ENCODE results near the gene AMIGO2. TPM values are rescaled to one million over a fixed set of nuclear protein-coding genes. Genes with fewer than 3 reads are reported as not detected.
A peak's percentile ranks its signal among the peaks of the same experiment; 100 is the strongest.

The AMIGO2 gene
- total RNA-seq, 4 donors from 2014 or later, result 1.6 to 7.4 (median 3.1) TPM

DNA sequence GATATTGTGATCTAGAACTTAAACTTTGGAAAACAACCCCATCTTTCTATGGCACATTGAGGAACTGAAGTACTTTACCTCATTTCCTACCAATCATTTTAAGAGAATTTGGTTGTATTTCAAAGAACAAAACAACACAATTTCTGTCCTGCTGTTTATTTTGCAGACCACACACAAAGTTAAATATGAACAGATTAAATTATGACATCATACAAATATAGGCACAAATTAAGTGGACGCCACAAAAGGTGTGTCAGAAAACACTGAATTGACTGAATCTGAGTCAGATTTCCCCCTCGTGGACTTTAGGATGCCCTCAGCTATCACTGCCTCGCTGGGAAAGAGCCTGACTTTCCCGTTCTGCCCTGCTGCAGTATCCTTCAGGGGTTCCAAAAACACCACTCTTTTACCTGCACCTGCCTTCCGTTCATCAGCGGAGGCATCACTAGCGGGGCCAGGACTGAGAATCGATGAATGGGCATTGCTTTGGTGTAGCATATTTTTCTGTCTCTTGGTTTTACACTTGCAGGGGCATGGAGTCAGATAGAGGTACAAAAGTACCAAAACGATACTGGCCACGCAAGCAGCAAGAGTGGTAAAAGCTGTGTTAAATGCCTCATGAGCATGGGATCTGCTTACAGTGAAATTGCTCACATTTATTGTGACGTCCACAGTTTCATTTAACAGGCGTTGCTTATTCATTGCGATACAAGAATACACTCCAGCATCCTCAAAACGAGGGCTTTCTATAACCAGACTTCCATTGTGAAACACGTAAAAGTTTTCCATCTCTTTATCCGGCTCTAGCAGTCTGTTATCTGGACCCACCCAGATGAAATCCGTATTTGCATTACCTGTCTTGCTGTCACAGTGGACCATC is 2.3 kb downstream of the AMIGO2 start:
- H3K9me3 ChIP-seq, result no peaks in the 10 kb centered on the region
- peak overlapping the region in 2 of 4 donors; percentile 10 to 85 for H3K4me3 ChIP-seq
- no peak for DNase-seq
- no peaks in the 10 kb centered on the region for H3K27me3 ChIP-seq
- no peaks in the 10 kb centered on the region for H3K36me3 ChIP-seq
- H3K4me1 ChIP-seq, result peaks cover 0 to 3% (median 0%) of the 10 kb centered on the region in 4 donors
- TF ChIP-seq, protein P1, sequence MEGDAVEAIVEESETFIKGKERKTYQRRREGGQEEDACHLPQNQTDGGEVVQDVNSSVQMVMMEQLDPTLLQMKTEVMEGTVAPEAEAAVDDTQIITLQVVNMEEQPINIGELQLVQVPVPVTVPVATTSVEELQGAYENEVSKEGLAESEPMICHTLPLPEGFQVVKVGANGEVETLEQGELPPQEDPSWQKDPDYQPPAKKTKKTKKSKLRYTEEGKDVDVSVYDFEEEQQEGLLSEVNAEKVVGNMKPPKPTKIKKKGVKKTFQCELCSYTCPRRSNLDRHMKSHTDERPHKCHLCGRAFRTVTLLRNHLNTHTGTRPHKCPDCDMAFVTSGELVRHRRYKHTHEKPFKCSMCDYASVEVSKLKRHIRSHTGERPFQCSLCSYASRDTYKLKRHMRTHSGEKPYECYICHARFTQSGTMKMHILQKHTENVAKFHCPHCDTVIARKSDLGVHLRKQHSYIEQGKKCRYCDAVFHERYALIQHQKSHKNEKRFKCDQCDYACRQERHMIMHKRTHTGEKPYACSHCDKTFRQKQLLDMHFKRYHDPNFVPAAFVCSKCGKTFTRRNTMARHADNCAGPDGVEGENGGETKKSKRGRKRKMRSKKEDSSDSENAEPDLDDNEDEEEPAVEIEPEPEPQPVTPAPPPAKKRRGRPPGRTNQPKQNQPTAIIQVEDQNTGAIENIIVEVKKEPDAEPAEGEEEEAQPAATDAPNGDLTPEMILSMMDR (IDR thresholded peaks at IDR 0.05), result no peak
- TF ChIP-seq POLR2A (IDR thresholded peaks at IDR 0.05), result no peak
- H3K27ac ChIP-seq, result peak overlapping the region in 1 of 4 donors; percentile 1

- no peak for TF ChIP-seq POLR2A (IDR thresholded peaks at IDR 0.05)
- H3K36me3 ChIP-seq, result no peaks in the 10 kb centered on the region
- no peaks in the 10 kb centered on the region for H3K9me3 ChIP-seq
- no peak for DNase-seq
- no peak overlapping the region for H3K27ac ChIP-seq
- peaks cover 0 to 3% (median 0%) of the 10 kb centered on the region in 4 donors for H3K4me1 ChIP-seq
- H3K27me3 ChIP-seq, result no peaks in the 10 kb centered on the region
- H3K4me3 ChIP-seq, result no peak overlapping the region
These were observed 4.3 kb downstream of the AMIGO2 start for GRCh38 chr12:47075192-47076084.

DNA sequence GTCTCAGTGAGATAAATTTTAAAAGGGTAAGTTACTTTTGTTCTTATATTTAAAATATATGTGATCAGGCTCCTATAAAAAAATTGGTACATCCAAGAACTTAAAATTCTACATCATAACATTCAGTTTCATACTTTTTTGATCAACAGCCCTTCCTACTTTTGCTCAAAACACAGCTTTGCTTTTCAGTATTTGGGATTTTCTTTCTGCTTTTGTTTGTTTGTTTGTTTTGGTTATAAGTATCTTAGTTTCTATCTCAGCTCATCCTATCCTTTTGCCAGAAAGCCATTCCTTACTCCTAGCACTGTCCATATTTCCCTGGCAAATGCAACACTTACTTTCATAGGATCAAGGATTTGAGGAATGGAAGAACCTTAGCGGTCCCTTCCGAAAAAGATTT is 5.0 kb downstream of the AMIGO2 start:
- H3K4me3 ChIP-seq, result no peak overlapping the region
- peaks cover 0 to 3% (median 0%) of the 10 kb centered on the region in 4 donors for H3K4me1 ChIP-seq
- TF ChIP-seq POLR2A (IDR thresholded peaks at IDR 0.05), result no peak
- TF ChIP-seq, protein P1 (IDR thresholded peaks at IDR 0.05), result no peak
- H3K27ac ChIP-seq, result no peak overlapping the region
- H3K36me3 ChIP-seq, result no peaks in the 10 kb centered on the region
- H3K9me3 ChIP-seq, result no peaks in the 10 kb centered on the region
- no peak for DNase-seq
- no peaks in the 10 kb centered on the region for H3K27me3 ChIP-seq

- H3K4me1 ChIP-seq, result peaks cover 0 to 3% (median 0%) of the 10 kb centered on the region in 4 donors
- H3K36me3 ChIP-seq, result no peaks in the 10 kb centered on the region
- no peak overlapping the region for H3K4me3 ChIP-seq
- no peaks in the 10 kb centered on the region for H3K27me3 ChIP-seq
- no peak overlapping the region for H3K27ac ChIP-seq
- DNase-seq, result no peak
- TF ChIP-seq POLR2A (IDR thresholded peaks at IDR 0.05), result no peak
- TF ChIP-seq, protein P1 (IDR thresholded peaks at IDR 0.05), result no peak
- no peaks in the 10 kb centered on the region for H3K9me3 ChIP-seq
These were observed 5.8 kb downstream of the AMIGO2 start for GRCh38 chr12:47073951-47074350.

DNA sequence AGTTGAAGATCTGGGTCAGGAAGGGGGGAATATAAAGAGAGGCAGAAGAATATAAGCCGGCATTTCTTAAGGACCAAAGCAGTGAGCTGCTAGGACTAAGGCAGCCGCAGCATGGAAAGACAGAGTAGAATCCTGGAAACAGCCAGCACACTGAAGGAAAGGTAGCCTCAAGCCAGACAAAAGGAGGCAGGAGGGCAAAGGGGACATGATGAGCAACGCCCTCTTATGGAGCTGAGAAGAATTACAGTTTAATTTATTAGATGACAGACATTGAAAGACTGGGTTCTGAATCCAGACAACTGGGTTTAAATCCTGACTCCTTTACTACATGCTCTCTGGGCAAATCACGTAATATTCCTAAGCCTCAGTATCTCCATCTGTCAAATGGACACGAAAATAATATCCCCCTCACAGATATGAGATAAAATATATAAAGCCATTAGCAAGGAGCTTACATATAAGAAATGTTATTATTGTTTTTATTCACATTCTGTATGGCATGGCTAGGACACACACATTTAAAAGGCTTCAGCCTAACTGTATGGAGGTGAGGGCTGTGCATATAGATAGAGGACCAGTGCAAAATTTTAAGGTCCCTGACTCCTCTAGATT is 8.4 kb downstream of the AMIGO2 start:
- Histone ChIP-seq H3K27ac (no peak overlapping the region), H3K36me3 (no peaks in the 10 kb centered on the region), H3K27me3 (no peaks in the 10 kb centered on the region), H3K4me1 (no peaks in the 10 kb centered on the region), H3K4me3 (no peak overlapping the region), H3K9me3 (no peaks in the 10 kb centered on the region)
- no peak for DNase-seq
- TF ChIP-seq, protein P1 (IDR thresholded peaks at IDR 0.05), result peak in 5 of 6 experiments; percentile 27 to 50 (median 45)
- TF ChIP-seq POLR2A (IDR thresholded peaks at IDR 0.05), result no peak

Measured in Peyer's patch (tissue), 4 donors.